Endodermal cell (in vitro differentiated cells): ENCODE data around the gene NRXN2. TPM values are rescaled to one million over a fixed set of nuclear protein-coding genes. Genes with fewer than 3 reads are reported as not detected.

Experiments used
- DNase-seq: peaks from one replicate; pipeline ENCODE4 v3.0.0-alpha.2; 2017
- H3K27ac ChIP-seq: 2 replicates; pipeline ENCODE4 v1.5.1; 2013; ENCODE audit warnings: mild to moderate bottlenecking, low read depth, low read length, moderate library complexity
- H3K27me3 ChIP-seq: 2 replicates; pipeline ENCODE4 v1.6.1; 2013; ENCODE audit warnings: mild to moderate bottlenecking, low read length, moderate library complexity; ENCODE audit not compliant: insufficient read depth, control insufficient read depth, poor library complexity, severe bottlenecking
- H3K36me3 ChIP-seq: 2 replicates; pipeline ENCODE4 v1.7.0; 2013; ENCODE audit warnings: mild to moderate bottlenecking, low read length, moderate library complexity; ENCODE audit not compliant: control insufficient read depth, insufficient read depth
- H3K4me1 ChIP-seq: one replicate; pipeline ENCODE4 v1.7.0; 2013; ENCODE audit warnings: low read length; ENCODE audit not compliant: control insufficient read depth, insufficient read depth
- H3K4me3 ChIP-seq: 2 replicates; pipeline ENCODE4 v1.5.1; 2013; ENCODE audit warnings: mild to moderate bottlenecking, low read length, moderate library complexity
- H3K9ac ChIP-seq: 2 replicates; pipeline ENCODE4 v1.6.1; 2013; ENCODE audit warnings: mild to moderate bottlenecking, low read length, moderate library complexity; ENCODE audit not compliant: poor library complexity, severe bottlenecking; ENCODE audit errors: extremely low read depth
- H3K9me3 ChIP-seq: 2 replicates; pipeline ENCODE4 v1.6.1; 2013; ENCODE audit warnings: mild to moderate bottlenecking, low read length, moderate library complexity; ENCODE audit not compliant: control insufficient read depth
- H3K27ac Mint-ChIP-seq: 2 replicates; pipeline ENCODE4 v1.8.0; 2020; ENCODE audit warnings: mixed read lengths
- H3K27me3 Mint-ChIP-seq: 2 replicates; pipeline ENCODE4 v1.8.0; 2021; ENCODE audit warnings: mild to moderate bottlenecking, mixed read lengths; ENCODE audit not compliant: insufficient read depth
- H3K36me3 Mint-ChIP-seq: 2 replicates; pipeline ENCODE4 v1.8.0; 2020; ENCODE audit warnings: low read depth, mixed read lengths
- H3K4me1 Mint-ChIP-seq: 2 replicates; pipeline ENCODE4 v1.8.0; 2020; ENCODE audit warnings: mixed read lengths
- H3K4me3 Mint-ChIP-seq: 2 replicates; pipeline ENCODE4 v1.8.0; 2020; ENCODE audit warnings: mild to moderate bottlenecking, moderate library complexity, mixed read lengths
- H3K9me3 Mint-ChIP-seq: 2 replicates; pipeline ENCODE4 v1.8.0; 2020; ENCODE audit warnings: mild to moderate bottlenecking, mixed read lengths
- WGBS, 2 experiments: methylation state at CpG; one replicate each; pipeline versions ENCODE4 v1.1.5 to v1.1.7; 2013; ENCODE audit warnings: missing lambda C conversion rate in 2 of 2, mixed read lengths in 1 of 2; ENCODE audit not compliant: insufficient coverage in 1 of 2, insufficient read length in 1 of 2; 5-methylcytosine and 5-hydroxymethylcytosine counted together
- total RNA-seq, 2 donors: library from RNA; stranded (reverse); fragmentation: NEBNext Ultra II Directional in 1 of 2; extraction: Animal tissue kit (Norgen Biotek cat#: 25700) in 1 of 2; gene quantifications; 2 replicates in 1 of 2; 3 replicates in 1 of 2; pipeline ENCODE4 v1.2.1, GENCODE V29; 2021
- TF ChIP-seq, protein P1 (sequence below): fragments of 200-600 bp; sonication (generic); conservative IDR thresholded peaks from 2 replicates; pipeline ENCODE4 v1.5.0; 2021; ENCODE audit warnings: antibody characterized with exemption, mild to moderate bottlenecking

NRXN2 gene
- total RNA-seq, 2 donors from 2014 or later = 1.00 to 1.5 TPM

GRCh38 chr11:64607381-64607985, 115.5 kb downstream of the NRXN2 start:
- H3K4me1 ChIP-seq = no peaks in the 10 kb centered on the region
- Mint-ChIP-seq H3K27me3 (peaks cover 3% of the 10 kb centered on the region), H3K9me3 (no peaks in the 10 kb centered on the region), H3K36me3 (no peaks in the 10 kb centered on the region), H3K4me1 (no peaks in the 10 kb centered on the region), H3K4me3 (no peak overlapping the region), H3K27ac (no peak overlapping the region)
- WGBS, 2 experiments = 92 to 94% methylated on average over 7 to 55 of the region's 55 CpGs
- H3K9ac ChIP-seq = no peak overlapping the region
- no peak overlapping the region for H3K4me3 ChIP-seq
- H3K27ac ChIP-seq = no peak overlapping the region
- H3K36me3 ChIP-seq = no peaks in the 10 kb centered on the region
- DNase-seq = no peak
- H3K27me3 ChIP-seq = no peaks in the 10 kb centered on the region
- TF ChIP-seq, protein P1, sequence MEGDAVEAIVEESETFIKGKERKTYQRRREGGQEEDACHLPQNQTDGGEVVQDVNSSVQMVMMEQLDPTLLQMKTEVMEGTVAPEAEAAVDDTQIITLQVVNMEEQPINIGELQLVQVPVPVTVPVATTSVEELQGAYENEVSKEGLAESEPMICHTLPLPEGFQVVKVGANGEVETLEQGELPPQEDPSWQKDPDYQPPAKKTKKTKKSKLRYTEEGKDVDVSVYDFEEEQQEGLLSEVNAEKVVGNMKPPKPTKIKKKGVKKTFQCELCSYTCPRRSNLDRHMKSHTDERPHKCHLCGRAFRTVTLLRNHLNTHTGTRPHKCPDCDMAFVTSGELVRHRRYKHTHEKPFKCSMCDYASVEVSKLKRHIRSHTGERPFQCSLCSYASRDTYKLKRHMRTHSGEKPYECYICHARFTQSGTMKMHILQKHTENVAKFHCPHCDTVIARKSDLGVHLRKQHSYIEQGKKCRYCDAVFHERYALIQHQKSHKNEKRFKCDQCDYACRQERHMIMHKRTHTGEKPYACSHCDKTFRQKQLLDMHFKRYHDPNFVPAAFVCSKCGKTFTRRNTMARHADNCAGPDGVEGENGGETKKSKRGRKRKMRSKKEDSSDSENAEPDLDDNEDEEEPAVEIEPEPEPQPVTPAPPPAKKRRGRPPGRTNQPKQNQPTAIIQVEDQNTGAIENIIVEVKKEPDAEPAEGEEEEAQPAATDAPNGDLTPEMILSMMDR = no peak
- H3K9me3 ChIP-seq = no peaks in the 10 kb centered on the region

DNA sequence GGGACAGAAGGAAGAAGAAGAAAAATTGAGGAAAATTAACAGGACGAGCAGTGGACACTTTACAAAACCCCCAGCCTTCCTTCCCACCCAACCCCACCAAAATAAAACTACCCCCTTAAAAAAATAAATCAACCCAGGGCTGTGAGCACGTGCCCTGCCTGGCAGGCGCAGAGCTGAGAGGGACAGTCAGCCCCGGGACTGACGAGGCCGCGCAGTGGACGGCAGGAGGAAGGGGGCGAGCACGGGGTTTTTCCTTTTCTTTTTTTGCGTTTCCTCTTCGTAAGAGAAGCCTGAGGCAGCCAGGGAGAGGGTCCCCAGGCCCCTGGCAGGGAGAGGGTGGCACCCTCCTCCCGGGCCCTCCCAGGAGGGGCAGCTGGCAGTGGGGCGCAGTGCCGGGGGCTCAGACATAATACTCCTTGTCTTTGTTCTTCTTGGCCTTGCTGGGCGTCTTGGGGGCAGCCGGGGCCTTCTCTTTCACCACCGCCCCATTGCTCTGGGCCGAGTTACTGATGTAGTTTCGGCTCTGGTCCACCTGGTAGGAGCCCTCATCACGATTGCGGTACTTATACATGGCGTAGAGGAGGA, 116.1 kb downstream of the NRXN2 start:
- Histone ChIP-seq H3K4me3 (no peak overlapping the region), H3K27me3 (no peaks in the 10 kb centered on the region), H3K36me3 (no peaks in the 10 kb centered on the region), H3K4me1 (no peaks in the 10 kb centered on the region), H3K9ac (no peak overlapping the region), H3K27ac (no peak overlapping the region), H3K9me3 (no peaks in the 10 kb centered on the region)
- Mint-ChIP-seq H3K4me3 (no peak overlapping the region), H3K9me3 (no peaks in the 10 kb centered on the region), H3K27ac (no peak overlapping the region), H3K36me3 (no peaks in the 10 kb centered on the region), H3K4me1 (no peaks in the 10 kb centered on the region), H3K27me3 (peaks cover 3% of the 10 kb centered on the region)
- no peak for DNase-seq
- TF ChIP-seq, protein P1 = no peak
- WGBS, 2 experiments = 89 to 92% methylated on average over 15 to 23 of the region's 23 CpGs

DNA sequence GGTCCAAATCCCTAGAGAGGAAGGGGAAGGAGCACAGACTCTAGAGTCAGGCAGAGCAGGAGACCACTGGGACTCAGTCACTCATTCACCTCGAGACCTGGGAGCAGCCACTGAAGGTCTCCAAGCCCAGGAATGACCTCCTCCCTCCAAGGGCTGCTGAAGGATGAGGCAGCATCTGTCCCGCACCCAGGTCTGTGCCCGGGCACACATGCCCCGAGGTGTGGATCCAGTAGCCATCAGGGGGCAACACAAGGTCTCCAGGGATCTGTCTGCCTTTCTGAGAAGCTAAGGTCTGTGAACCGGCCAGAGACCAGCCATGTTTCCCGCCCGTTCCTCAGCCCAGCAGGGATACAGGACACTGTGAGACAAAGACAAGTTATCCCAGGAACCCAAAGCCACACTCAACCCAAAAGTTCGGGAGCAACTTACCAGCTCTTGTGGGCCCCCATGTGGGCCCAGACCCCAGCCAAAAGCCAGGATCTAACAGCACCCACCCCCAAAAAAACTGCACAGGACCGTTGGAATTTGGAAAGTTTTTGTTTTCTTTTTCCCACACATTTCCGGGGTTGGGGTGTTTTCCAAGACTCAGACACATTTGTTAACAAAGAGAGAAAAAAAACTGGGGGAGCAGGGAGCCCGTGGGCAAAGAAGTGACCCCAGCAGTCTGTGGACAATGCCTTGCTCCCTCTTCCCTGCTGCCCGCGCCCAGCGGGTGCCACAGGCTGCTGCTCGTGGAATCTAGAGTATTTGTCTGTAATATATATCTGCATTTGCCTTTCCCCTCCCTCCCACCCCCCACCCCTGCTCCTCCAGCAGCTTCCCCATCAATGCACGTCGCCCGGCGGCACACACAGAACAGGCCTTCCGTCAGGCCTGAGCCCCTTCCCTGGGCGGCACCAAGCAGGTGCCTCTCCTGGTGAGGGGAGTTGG, 117.1 kb downstream of the NRXN2 start:
- no peak for DNase-seq
- Mint-ChIP-seq H3K36me3 (no peaks in the 10 kb centered on the region), H3K27ac (no peak overlapping the region), H3K4me1 (no peaks in the 10 kb centered on the region), H3K4me3 (no peak overlapping the region), H3K27me3 (peaks cover 3% of the 10 kb centered on the region), H3K9me3 (no peaks in the 10 kb centered on the region)
- Histone ChIP-seq H3K9me3 (no peaks in the 10 kb centered on the region), H3K9ac (no peak overlapping the region), H3K4me1 (no peaks in the 10 kb centered on the region), H3K27ac (peak overlapping the region; percentile 51), H3K36me3 (no peaks in the 10 kb centered on the region), H3K4me3 (no peak overlapping the region), H3K27me3 (no peaks in the 10 kb centered on the region)
- TF ChIP-seq, protein P1 = no peak
- WGBS, 2 experiments = 87 to 88% methylated on average over 9 to 11 of the region's 21 CpGs
